ENCODE data around the gene FOXA3.
"Not testable (repeated sequence)": the region's sequence is repeated elsewhere in the genome, so short reads cannot be mapped to it uniquely, and the experiment has no call there.

The FOXA3 gene

DNA sequence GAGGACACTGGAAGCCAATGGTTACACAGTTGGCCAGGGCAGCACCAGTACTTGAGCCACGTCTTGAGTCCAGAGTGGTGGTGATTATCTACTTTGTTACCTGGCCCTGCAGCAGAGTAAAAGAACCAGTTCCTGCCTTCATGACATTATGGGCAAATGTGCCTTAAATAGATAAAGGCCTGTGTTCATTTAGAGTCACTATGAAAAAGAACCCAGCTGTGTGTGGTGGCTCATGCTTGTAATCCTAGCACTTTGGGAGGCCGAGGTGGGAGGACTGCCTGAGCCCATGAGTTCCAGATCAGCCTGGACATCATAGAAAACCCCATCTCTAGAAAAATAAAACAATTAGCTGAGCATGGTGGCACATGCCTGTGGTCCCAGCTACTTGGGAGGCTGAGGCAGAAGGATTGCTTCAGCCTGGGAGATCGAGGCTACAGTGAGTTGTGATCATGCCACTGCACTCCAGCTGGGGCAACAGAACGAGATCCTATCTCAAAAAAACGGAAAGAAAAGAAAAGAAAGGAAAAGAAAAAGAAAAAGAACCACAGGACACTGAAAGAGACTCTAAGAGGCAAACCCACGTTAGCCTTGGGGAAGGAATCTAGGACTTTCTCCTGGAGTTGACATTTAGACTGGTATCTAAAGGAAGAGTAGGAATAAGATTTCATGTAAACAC lies 25.2 kb downstream of the FOXA3 start:
- no peak for DNase-seq (ENCODE audit: low read depth, low spot score)

DNA sequence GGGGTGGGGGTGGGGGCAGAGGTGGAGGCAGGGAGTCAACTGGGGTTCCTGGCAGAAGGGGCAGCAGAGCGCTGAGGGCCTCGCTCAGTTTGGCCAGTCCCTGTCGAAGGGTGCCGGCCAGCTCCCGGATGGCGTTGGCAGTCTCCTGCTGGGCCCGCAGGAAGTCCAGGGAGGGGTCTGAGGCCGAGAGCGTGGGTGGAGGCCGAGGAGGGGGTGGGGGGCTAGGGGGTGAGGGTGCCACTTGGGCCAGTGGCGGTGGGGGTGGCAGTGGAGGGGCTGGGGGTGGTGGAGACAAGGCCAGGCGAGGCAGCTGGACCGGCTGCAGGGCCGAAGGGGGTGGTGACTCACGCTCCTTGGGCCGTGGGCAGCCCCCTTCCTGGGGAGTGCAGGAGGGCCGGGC lies 26.8 kb downstream of the FOXA3 start:
- no peak for DNase-seq (ENCODE audit: low read depth, low spot score)

DNA sequence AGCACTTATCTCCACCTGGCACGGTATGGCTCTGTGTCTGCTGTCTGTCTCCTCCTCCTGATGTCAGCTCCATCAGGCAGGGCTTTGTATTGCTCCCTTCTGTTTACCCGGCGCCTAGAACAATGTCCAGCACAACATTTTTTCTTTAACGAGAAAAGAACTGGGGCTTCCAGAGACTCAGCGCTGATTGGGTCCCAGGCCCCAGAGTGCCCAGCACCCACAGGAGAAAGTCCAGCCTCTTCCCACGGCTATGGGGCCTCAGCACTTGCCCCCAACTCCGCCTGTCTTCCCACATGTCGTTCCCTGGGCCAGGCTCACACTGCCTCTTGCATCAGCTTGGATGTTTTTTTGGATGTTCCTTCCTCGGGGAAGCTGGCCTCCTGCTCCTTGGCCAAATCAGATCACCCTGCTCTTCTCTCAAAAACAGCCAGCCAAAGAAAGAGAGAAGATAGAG lies 31.4 kb downstream of the FOXA3 start:
- no peak for DNase-seq (ENCODE audit: low read depth, low spot score)

DNA sequence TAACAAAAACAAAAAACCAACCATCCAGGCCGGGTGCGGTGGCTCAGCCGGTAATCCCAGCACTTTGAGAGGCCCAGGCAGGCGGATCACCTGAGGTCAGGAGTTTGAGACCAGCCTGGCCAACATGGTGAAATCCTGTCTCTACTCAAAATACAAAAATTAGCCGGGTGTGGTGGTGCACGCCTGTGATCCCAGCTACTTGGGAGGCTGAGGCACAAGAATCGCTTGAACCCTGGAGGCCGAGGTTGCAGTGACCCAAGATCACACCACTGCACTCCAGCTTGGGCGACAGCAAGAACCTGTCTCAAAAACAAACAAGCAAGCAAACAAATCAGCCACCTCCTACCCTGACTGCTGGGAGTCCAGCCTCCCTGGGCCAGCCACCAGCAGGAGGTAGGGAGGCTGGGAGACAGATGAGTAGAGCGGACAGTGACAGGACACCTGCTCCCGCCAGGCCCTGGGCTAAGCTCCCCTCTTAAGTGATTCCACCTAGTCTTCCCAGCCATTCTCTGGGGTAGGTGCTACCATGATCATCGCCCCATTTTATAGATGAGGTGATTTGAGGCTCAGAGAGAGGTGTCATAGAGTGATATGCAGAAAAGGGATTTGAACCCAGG lies 32.0 kb downstream of the FOXA3 start:
- DNase-seq (ENCODE audit: low read depth, low spot score) = not testable (repeated sequence)

DNA sequence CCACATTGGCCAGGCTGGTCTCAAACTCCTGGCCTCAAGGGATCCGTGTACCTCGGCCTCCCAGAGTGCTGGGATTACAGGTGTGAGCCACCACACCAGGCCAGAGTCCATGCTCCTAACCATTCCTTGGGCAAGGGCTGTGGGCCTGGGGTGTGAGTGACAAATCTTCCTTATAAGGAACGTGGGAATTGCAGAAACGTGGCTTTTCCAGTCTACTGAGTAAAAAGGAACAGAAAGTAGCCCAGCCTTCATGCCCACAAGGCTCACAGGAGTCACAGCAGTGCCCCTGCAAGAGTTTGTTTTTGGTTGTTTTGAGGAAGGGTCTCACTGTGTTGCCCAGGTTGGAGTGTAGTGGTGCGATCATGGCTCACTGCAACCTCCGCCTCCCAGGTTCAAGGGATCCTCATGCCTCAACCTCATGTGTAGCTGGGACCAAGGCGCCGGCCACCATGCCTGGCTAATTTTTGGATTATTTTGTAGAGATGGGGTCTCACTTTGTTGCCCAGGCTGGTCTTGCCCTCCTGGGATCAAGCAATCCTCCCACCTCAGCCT lies 33.2 kb downstream of the FOXA3 start:
- DNase-seq (ENCODE audit: low read depth, low spot score) = no peak

DNA sequence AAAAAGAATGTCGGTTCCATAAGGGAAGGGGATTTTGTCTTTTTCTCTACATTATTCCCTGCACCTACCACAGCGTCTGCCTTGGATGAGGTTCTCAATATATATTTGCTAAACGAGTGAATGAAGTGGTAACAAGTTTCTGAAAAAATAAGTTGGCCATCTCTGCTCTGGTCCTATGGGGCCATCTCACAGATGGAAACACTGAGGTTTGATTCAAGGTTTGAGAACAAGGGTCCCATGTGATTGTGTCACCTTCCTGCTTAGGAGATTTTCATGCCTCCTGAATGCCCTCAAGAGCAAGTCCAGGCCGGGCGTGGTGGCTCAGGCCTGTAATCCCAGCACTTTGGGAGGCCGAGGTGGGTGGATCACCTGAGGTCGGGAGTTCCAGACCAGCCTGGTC lies 35.1 kb downstream of the FOXA3 start:
- no peak for DNase-seq (ENCODE audit: low read depth, low spot score)

DNA sequence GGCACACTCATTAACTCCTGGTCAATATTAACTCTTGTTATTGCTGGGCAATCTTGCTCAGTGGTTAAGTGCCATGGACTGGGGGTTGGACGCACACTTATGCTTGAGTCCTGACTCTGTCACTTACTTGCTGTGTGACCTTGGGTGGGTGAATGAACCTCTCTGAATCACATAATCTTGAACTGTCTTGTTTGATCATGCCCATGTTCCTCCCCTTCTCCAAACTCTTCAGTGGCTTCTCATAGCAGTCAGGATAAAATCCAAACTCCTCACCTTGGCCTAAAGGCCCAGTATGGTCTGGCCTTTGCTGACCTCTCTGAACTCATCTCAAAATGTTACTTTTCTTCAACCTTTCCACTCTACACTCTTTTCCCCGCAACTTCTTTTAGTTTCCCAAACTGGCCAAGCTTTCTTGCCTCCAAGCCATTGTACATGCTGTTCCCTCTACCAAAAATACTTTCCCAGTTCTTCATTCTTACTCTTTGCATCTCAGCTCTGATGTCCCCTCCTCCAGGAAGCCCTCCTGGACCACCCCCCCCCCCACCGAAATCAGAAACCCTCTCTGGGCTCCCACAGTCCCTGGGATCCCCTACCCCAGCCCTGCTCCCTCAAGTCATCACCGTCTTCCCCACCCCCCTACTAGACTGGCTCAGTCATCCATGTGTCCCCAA lies 35.9 kb downstream of the FOXA3 start:
- no peak for DNase-seq (ENCODE audit: low read depth, low spot score)

DNA sequence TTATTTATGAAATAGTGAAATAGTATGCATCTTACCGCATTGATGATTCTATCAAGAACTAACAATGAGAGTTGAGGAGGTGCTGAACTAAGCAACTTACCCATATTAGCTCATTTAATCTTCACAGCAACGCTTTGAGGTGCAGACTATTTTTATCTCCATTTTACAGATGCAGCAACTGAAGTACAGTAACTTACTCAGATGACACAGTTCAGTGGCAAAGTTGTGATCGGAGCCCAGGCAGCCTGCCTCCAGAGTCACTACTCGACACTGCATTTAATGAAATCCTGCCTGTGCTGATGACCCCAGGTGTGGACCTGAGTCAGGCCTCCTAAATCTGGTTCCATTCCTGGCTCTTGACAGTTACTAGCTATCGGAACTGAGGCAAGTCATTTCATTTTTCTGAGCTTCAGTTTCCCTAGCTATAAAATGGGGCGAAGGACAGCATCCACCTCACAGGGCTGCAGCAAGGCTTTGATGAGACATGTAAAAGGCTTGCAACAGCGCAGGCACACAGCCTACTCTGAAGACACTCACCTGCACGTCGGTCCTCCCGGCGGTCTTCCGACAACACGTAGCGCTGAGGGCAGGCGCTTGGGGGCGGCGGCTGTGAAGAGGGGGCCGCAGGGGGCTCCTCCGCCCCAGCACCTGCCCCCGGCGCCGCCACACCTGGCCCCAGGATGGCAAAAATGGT lies 36.8 kb downstream of the FOXA3 start:
- DNase-seq (ENCODE audit: low read depth, low spot score) = peak; percentile 23

DNA sequence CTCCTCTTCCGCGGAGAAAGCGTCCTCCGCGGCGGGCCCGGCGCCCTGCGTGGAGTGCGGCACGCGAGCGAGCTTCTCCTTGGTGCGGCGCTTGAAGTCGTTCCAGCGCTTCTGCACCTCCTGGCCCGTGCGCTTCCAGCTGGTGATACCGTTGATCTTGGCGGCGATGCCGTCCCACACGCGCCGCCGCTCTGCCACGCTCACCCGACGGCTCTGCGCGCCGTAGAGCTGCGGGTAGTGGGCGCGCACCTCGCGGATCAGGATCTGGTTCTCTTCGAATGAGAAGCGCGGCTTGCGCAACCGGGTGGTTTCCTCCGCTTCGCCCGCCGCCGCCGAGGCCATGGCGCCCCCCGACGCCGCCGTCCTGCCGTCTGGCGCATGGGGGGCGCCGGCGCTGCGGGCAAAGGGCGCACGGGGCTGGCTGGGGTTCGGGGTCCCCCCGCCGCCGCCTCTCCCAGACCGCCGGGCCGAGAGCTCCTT lies 37.3 kb downstream of the FOXA3 start:
- DNase-seq (ENCODE audit: low read depth, low spot score) = peak; percentile 23

DNA sequence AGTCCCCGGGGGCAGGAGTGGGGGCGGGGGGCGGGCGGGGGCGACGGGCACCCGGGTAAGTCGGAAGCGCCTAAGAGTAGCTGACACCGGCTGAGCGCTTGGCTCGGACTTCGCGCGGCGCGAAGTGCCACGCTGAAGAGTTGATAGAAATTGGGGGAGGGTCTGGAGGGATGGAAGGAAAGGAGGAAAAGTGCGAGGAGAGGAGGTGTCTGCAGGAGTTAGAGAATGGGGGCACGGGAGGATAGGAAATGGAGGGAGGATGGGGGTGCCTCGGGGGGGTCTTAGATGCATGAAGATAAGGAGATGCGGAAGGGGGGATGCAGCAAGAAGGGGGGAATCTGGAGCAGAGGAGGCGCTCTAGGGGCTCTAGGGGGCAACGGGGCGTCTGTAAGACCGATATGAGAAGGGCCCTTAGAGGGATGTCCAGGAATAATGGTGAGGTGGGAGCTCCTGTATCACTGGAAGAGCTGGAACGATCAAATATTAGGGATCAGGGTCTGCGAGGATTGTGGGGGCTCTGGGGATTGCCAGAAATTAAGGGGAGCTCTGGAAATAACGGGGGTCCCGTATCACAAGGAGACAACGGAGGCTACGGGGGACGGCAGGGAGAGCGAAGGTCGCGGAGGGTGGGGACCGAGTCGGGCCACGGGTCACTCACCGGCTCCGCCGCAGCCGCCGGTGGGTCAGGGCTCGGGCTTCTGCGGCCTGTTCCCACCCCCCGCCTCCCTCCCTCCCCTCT lies 38.0 kb downstream of the FOXA3 start, which contains the start of gene MYPOP:
TSS of gene MYPOP (minus strand) at position 702 of the 739 bp plus-strand sequence. CDS start 840 bp downstream, outside the sequence.
- no peak for DNase-seq (ENCODE audit: low read depth, low spot score)

DNA sequence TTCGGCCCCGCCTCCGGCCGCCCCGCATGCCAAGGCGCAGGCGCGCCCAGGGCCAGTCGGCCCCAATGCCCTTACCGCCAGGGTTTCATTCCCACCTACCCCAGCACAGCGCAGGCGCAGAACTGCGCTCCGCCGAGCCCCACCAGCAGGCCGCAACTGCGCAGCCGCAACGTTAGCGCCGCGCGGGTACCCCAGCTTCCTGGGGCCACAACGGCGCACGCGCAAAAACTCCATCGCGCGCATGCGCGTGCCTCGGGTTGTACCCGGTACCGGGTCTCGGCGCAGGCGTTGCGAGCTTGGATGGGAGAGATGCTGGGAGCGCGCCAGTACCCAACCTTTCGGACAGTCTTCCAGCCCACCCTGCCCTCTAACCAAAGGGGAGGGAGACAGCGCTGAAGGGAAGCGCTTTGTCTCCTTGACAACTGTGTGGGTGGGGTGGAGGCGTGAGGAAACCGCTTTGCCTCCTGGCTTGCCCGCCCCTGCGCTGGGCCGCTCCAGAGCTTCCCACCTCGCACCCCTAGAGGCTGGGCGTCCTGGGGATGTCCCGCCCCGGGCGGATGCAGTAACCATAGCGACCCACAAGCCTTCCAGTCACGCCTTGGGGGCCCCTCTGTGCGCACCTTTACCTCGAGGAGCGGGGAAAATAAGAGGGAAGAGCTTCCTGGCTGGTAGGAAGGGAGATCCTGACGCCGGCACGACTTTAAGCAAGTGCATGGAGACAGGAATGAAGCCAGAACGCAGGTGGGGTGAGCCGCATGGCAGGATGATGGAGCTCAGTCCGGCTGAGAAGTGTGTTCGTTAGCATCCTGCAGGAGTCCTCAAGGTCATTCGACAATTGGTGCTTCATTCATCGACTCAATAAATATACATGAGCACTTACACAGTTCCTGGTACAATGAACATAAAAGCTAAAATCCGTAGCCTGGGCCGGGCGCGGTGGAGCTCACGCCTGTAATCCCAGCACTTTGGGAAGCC lies 38.8 kb downstream of the FOXA3 start:
- peak; percentile 99 for DNase-seq (ENCODE audit: low read depth, low spot score)

DNA sequence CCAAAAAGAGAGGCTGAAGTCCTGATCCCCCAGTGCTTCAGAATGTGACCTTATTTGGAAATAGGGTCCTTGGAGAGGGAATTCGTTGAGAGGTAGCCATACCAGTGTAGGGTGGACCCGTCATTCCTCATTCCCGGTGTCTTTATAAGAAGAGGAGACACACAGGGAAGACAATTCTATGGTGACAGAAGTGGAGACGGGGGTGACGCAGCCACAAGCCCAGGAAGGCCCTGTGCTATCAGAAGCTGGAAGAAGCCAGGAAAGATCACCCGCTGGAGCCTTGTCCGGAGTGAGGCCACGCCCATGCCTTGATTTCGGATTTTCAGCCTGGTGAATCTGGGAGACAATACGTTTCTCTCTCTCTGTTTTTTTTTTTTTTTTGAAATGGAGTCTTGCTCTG lies 40.9 kb downstream of the FOXA3 start:
- no peak for DNase-seq (ENCODE audit: low read depth, low spot score)

DNA sequence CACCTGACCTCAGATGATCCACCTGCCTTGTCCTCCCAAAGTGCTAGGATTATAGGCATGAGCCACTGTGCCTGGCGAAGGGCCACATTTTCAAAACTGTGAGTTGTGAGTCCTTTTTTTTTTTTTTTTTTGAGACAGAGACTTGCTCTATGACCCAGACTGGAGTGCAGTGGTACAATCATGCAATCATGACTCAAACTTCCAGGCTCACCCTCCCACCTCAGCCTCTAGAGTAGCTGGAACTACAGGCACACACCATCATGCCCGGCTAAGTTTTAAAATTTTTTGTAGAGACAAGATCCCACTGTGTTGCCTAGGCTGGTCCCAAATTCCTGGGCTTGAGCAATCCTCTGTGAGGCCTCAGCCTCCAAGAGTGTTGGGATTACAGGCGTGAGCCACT lies 42.1 kb downstream of the FOXA3 start:
- DNase-seq (ENCODE audit: low read depth, low spot score) = no peak

DNA sequence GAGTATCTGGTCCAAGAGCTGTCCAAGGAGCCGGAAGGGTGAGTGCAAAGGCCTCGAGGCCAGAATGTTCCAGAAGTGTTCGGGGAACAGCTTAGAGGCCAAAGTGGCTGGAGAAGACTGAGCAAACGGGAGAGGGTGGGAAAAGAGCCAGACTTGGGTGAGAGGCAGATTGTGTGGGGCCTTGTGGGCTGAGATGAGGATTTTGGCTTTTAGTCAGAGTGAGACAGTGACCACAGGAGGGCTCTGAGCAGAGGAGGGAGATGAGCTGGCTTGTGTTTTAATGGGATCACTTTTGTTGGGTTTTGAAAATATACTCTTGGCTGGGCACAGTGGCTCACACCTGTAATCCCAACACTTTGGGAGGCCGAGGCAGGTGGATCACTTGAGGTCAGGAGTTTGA lies 44.8 kb downstream of the FOXA3 start:
- DNase-seq (ENCODE audit: low read depth, low spot score) = no peak

DNA sequence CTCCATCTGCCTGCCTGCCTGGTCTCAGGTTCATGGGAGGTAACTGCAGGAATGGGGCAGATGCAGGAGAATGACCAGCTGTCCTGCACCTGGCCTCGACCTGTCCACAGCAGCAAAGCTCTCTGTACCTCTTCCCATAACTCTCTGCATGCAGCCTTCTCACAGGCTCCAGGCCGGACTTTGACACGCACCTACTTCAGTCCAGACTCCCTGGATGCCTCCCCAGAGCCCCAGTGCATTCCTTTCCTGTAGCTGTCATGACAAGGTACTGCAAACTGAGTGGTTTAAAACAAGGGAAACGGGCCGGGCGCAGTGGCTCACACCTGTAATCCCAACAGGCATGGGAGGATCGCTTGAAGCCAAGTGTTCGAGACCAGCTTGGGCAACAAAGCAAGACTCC lies 47.2 kb downstream of the FOXA3 start:
- DNase-seq (ENCODE audit: low read depth, low spot score) = no peak

DNA sequence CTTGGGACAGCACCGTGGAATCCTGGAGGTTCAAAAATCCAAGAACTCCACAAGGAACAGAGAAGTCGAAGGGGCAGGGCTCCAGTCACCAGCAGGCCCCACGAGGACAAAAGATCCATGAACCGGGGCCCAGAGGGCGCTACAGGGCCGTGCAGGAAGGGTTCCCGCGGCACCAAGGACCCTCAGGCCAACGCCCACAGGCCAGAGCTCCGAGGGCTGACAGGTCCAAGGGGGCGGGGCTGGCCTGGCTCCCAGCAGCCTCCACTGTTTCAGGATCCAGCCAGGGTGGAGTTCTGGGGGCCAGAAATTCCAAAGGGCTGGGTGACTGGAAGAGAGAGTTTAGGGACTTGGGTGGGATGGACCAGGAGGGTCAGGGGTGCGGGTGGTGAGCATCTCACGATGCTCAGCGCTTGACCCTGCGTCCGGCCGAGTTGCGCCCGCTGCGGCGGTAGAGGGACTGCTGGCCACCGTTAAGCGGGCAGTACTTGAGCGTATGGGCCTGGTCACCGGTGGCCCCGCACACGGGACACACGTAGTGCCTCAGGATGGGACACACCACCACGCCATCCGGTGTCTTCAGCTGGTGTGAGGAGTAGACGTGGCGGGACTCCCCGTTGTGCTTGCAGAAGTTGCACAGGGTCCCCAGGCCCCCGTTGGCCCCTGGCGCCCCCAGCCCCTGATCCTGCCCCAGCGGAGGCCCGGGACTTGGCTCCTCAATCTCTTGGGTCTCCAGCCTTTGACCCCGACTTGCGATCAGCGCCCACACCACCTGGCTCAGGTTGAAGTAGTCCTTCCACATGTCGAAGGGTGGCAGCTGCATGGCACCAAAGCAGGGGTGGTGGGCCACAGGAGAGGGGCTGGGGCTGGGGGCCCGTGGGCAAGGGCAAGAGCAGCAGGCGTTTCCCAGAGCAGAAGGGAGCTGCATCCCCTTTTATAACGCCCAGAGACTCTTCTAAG lies 50.0 kb downstream of the FOXA3 start, which contains the start of gene NANOS2:
TSS of gene NANOS2 (minus strand) at position 905 of the 957 bp plus-strand sequence. CDS start at position 820, 85 bp downstream.
- DNase-seq (ENCODE audit: low read depth, low spot score) = peak; percentile 76

DNA sequence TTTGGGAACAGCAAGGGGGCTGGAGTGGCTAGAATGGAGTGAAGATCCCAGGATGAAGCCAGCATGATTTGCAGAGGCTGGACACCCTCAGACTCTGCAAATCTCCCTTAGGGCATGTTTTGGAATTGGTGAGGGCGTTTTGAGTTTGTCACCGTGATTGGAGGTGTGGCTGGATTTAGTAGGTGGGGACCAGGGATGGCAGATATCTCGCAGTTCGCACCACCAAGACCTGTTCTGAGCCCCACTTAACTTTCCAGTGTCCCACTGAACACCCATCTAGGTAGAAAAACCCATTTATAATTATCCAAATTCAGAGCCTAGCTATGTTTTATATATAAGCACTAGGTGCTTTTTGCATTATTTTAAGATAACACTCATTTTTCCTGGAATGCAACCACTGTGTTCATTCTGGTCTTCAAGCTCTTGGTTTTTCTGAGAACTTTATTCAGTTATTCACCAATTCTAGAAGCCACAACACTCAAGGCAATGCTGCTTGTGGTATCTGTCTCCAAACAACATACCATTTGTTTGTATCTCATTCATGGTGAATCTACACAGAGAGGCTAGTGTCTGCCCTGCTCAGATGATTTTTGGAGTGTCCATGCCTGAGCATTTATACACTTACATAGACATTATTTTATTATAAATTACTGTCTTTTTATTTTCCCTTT lies 53.4 kb downstream of the FOXA3 start:
- DNase-seq (ENCODE audit: low read depth, low spot score) = peak; percentile 26

DNA sequence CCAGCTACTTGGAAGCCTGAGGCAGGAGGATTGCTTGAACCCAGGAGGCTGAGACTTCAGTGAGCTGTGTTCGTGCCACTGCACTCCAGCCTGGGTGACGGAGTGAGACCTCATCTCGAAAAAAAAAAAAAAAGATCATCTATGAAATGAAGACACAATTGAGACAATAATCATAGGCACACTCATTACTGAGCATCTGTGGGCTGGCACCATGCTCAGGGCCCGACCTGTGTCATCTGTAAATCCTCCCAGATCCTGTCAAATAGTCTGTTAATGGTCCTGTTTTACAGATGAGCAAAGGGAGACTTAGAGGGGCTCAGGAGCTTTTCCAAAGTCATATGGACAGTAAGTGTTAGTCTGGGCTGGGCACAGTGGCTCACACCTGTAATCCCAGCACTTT lies 54.6 kb downstream of the FOXA3 start:
- DNase-seq (ENCODE audit: low read depth, low spot score) = no peak
